GM21786 (cell line): ENCODE measurements around the gene ELAVL1.
"Not testable (repeated sequence)": the region's sequence is repeated elsewhere in the genome, so short reads cannot be mapped to it uniquely, and the experiment has no call there.

Source experiments
- ATAC-seq: cut with Tn5 transposase; IDR thresholded peaks from one replicate; pipeline ENCODE4 v1.9.1; 2021; ENCODE audit not compliant: unreplicated experiment

The ELAVL1 gene

DNA sequence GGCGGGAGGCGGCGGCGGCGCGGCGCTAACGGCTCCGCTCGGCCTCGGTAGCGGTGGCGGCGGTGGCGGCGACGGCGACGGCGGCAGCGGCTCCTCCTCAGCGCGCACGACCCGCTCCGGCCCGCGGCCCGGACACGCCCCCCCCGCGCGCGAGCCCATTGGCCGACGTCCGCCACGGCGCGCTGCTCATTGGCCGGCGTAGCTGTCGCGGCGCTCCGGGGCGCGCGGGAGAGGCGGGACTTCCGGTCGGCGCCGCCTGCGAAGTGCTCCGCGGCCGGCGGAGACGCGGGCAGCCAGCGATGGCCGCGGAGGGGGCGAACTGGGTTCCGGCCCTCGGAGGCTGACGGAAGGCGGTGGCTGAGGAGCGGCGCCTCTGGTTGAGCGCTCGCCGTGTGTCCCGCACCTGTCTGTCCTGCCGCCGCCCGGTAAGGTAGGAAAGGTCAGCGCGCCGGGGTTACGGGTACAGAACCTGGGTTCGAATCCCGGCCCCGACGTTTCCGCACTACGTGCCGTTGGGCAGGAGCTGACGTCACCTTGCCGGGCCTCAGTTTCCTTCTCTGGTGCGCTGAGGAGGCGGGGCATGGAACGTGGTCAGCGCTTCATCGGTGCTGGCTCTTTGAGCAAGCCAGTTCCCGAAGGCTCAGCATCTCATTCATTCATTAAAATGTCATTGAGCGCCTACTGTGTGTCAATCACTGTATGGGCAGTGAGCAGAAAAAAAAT is at the start of gene ELAVL1:
TSS of gene ELAVL1 (minus strand) at position 108 of the 723 bp plus-strand sequence. CDS start 13,826 bp downstream, outside the sequence.
- peak; percentile 57 for ATAC-seq

GRCh38 chr19:8054169-8054568 is 48.7 kb upstream of the ELAVL1 start:
- no peak for ATAC-seq

DNA sequence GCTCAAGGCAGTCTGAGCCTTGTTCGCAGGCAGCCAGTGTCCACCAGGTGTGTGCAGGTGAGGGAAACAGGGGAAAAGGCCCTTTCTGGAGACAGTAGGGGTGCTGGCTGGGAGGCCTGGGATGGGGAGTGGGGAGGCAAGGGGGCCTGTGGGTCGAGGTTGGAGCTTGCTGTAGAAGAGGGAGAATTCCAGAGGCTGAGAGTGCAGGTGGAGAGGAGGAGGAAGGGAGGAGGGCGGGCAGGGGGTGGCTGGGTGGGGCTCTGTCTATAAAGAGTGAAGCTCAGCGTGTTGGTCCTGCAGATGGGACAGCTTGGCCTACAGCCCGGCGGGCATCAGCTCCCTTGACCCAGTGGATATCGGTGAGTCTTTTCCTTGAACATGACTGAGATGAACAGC is 47.0 kb upstream of the ELAVL1 start, which contains the start of gene CCL25:
TSS of gene CCL25 (plus strand) at position 297 of the 396 bp plus-strand sequence. CDS start 290 bp downstream, outside the sequence.
- ATAC-seq = no peak

- peak; percentile 70 for ATAC-seq
Measured at GRCh38 chr19:8050274-8051096, 45.0 kb upstream of the ELAVL1 start.

DNA sequence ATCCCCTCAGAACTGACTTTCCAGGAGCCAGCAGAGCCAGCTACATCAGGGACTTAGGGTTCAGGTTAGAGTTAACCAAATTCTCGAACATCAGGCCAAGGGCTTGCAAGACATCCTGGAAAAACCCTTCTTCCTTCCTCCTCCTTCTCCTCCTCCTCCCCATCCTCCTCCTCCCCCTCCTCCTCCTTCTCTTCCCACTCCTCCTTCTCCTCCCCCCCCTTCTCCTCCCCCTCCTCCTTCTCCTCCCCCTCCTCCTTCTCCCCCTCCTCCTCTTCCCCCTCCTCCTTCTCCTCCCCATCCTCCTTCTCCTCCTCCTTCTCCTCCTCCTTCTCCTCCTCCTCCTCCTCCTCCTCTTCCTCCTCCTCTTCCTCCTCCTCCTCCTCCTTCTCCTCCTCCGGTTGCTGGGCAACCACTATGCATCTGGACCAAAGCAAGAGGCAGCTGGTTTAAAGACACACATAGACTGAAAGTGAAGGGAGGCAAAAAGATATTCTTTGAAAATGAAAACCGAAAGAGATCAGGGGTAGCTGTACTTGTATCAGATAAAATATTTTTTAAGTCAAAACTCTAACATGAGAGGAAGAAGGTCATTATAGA is 41.2 kb upstream of the ELAVL1 start:
- ATAC-seq = no peak

DNA sequence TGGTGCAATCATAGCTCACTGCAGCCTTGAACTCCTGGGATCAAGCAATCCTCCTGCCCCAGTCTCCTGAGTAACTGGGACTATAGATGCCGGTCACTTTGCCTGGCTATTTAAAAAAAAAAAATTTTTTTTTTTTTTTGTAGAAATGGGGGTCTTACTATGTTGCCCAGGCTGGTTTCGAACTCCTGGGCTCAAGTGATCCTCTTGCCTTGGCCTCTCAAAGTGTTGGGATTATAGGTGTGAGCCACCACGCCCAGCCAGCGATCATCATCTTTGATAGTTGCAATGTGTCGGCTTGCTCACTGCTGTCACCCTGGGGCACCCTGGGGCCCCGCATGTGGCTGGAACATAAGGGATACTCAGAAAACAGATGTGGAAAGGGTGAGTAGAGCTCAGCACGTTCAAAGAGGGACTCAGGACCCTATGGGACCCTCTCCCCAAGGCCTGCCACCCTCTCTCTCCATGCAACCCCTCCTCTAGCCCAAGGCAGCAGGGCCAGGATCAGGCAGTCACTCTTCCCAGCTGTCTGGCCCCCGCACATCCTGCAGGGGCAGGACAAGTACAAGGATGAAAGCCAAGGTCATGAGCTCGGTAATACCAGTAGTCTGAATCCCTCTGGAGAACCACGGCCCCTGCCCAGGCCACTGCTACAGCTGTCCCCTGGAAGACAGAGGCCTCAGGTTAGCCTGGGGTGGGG is 40.6 kb upstream of the ELAVL1 start:
- ATAC-seq = no peak

GRCh38 chr19:8044018-8044417 is 38.6 kb upstream of the ELAVL1 start:
- ATAC-seq = no peak

GRCh38 chr19:8042900-8043299 is 37.5 kb upstream of the ELAVL1 start:
- no peak for ATAC-seq

- ATAC-seq = no peak
Measured at GRCh38 chr19:8041531-8041931, 36.1 kb upstream of the ELAVL1 start.

DNA sequence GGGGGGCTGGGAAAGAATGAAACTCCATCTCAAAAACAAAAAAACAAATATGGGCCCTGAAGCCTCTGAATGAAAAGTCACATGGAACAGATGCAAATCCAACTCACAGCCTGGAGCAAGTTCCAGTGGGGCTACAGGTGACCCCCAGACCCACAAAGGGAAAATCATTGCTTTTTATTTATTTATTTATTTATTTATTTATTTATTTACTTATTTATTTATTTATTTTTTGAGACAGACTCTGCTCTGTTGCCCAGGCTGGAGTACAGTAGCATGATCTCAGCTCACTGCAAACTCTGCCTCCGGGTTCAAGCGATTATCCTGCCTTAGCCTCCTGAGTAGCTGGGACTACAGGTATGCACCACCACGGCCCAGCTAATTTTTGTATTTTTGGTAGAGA is 33.8 kb upstream of the ELAVL1 start:
- no peak for ATAC-seq

DNA sequence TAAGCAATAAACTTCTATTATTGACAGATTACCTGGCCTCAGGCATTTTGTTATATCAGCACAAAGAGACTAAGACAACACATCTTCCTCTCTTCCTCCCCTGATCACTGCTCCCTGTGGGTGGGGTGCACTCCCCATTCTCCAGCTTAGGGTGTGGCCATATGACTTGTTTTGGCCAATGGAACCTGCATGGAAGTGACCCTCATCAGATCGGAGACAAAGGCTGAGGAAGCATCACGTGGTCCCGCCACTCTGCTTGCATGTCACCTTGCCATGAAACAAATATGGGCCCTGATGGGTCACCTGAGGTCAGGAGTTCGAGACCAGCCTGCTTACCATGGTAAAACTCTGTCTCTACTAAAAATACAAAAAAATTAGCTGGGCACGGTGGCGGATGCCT is 33.4 kb upstream of the ELAVL1 start:
- ATAC-seq = no peak

DNA sequence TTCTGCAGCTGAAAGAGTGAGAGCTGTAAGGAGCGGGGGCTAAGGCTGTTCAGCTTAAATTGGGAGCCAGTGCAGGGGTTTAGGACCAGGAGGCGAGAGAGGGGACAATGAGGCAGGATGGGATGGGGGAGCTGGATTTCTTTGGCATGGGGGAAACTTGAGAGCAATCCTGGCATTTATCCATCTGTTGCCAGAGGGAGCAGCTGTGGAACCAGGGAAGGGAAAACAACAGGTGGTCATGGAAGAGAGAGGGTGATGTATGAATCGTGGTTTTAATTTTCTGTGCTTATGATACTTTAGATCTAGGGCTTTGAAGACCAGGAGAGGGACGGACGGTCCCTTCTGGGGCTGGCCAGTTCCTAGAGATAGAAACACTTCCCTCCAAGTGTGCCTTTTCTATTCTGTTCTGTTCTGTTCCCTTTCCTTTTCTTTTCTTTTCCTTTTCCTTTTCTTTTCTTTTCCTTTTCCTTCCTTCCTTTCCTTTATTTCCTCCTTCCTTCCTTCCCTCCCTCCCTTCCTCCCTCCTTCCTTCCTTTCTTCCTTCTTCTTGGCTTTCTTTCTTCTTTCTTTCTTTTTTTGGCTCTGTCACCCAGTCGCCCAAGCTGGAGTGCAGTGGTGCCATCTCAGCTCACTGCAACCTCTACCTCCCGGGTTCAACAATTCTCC is 31.1 kb upstream of the ELAVL1 start:
- no peak for ATAC-seq

GRCh38 chr19:8034178-8034525 is 28.7 kb upstream of the ELAVL1 start:
- no peak for ATAC-seq

DNA sequence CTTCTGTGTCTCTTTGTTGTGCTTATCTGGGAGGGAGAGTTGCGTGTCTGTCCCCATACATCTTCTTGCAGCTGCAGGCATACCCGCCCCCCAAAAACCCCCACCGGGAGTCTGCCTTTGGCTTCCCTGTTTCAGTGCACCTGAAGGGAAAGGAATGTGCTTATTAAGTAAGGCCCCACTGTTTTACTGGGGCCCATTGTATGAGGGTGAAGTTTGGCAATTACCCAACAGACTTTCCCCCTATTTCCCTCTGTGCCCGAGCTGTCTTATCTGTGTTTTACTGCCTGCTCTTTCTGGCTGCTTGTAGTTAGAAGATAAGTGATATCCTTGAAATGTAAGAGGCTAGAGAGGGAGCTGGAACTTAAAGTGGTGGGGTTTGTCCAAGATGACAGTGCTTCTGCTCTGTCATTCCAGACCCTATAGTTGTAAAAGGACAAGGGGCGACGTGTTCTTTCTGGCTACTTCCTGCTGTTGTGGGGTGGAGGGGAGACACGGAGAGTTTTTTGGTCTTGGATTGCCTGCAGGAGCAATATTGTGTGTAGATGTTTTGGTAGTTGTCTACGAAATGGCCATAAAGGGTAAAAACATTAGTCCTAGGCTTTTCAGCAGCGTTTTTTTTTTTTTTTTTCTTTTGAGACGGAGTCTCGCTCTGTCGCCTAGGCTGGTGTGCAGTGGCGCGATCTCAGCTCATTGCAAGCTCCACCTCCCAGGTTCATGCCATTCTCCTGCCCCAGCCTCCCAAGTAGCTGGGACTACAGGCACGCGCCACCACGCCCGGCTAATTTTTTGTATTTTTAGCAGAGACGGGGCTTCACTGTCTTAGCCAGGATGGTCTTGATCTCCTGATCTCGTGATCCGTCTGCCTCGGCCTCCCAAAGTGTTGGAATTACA is 28.1 kb upstream of the ELAVL1 start:
- not testable (repeated sequence) for ATAC-seq

- ATAC-seq = no peak
Measured at GRCh38 chr19:8030960-8031359, 25.5 kb upstream of the ELAVL1 start.

DNA sequence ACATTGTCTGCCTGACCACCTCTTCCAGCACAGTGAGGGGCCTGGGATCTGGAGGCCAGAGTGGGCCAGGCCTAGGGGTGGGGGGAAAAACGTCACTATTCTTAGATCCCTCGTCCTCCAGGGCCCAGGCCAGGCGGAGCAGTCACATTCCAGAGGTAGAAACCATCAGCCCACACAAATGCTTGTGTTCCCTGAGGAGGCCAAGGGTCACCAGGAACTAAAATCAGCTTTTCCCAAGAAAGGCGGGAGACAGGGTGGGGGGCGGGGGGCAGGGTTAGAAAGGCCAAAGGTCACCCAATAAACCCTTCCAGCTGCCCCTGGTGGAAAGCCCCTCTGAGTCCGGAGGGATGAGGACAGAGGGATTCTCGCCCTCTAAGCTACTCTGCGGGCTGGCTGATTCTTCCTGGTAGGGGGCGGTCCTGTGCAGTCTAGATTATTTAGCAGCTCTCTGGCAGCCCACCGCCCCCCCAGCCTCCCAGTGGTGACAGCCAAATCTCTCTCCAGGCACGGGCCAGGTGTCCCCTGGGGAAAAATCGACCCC is 23.6 kb upstream of the ELAVL1 start:
- no peak for ATAC-seq

DNA sequence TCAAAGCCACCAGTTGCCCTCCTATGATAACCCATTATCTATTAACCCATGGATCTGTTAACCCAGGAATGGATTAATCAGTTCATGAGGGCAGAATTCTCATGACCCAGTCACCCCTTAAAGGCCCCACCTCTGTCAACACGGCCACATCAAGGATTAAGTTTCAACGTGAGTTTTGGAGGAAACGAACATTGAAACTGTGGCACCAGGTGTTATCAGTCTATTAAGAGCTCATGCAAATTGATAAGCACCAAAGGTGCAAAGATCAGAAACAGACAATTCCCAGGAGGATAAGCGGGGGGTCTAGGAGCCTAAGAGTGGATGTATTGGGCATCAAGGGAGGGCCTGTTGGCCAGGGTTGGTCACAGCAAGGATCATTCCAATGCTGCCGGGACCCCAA is 19.9 kb upstream of the ELAVL1 start:
- ATAC-seq = no peak

DNA sequence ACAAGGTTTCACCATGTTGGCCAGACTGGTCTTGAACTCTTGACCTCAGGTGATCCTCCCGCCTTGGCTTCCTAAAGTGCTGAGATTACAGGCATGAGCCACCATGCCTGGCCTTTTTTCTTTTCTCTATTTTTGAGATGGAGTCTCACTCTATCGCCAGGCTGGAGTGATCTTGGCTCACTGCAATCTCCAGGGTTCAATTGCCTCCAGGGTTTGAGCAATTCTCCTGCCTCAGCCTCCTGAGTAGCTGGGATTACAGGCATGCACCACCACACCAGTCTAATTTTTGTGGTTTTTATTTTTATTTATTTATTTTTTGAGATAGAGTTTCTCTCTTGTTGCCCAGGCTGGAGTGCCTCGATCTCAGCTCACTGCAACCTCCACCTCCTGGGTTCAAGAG is 18.8 kb upstream of the ELAVL1 start:
- ATAC-seq = not testable (repeated sequence)

- ATAC-seq = no peak
Measured at GRCh38 chr19:8023371-8023770, 17.9 kb upstream of the ELAVL1 start.
